SK-N-SH (cell line): Measurements from ENCODE around the gene TFCP2L1. TPM values are rescaled to one million over a fixed set of nuclear protein-coding genes. Genes with fewer than 3 reads are reported as not detected.

Experiments used
- CTCF ChIA-PET: fragments of 300-600, 350-600 bp; formaldehyde crosslinking; extraction: SDS; loops from one replicate; lab custom pipeline; 2021; lab: Yijun Ruan, JAX
- POLR2A ChIA-PET: fragments of 350-600 bp; sonication (Branson Sonifier 250); formaldehyde crosslinking; extraction: SDS; loops from one replicate; lab custom pipeline; 2020; ENCODE audit warnings: antibody characterized with exemption, inconsistent platforms; lab: Yijun Ruan, JAX
- DNase-seq: peaks from one replicate; pipeline ENCODE4 v3.0.0; 2012
- H2AFZ ChIP-seq: fragments of 200-600 bp; sonication (generic); 2 replicates; pipeline ENCODE4 v1.8.1; 2016; ENCODE audit warnings: antibody characterized with exemption, mild to moderate bottlenecking, low read depth
- H3F3A ChIP-seq: fragments of 200-600 bp; sonication (generic); replicated peaks from 2 replicates; pipeline ENCODE3; 2016; ENCODE audit warnings: antibody characterized with exemption, mild to moderate bottlenecking; ENCODE audit not compliant: insufficient read depth
- H3K27ac ChIP-seq, 2 experiments: fragments of 200-500 bp in 1 of 2; fragments of 200-600 bp in 1 of 2; sonication (Bioruptor generic) in 1 of 2; sonication (generic), shearing (Covaris generic) in 1 of 2; 2 replicates each; pipeline versions ENCODE4 v1.5.1 to v1.6.1; 2014 to 2016; ENCODE audit warnings: low read depth in 2 of 2, inconsistent platforms in 1 of 2, low read length in 1 of 2, mild to moderate bottlenecking in 1 of 2, mixed read lengths in 1 of 2
- H3K27me3 ChIP-seq: fragments of 200-600 bp; sonication (generic), shearing (Covaris generic); 2 replicates; pipeline ENCODE4 v1.6.1; 2016; ENCODE audit warnings: mixed run types; ENCODE audit not compliant: insufficient read depth
- H3K36me3 ChIP-seq, 2 experiments: fragments of 200-500 bp in 1 of 2; fragments of 200-600 bp in 1 of 2; sonication (Bioruptor generic) in 1 of 2; sonication (generic) in 1 of 2; replicated peaks in 1 of 2; 2 replicates each; pipeline versions ENCODE3 to v1.5.1; 2014 to 2016; ENCODE audit warnings: low read length in 1 of 2, mild to moderate bottlenecking in 1 of 2; ENCODE audit not compliant: insufficient read depth in 2 of 2, control insufficient read depth in 1 of 2
- H3K4me1 ChIP-seq, 2 experiments: fragments of 200-500 bp in 1 of 2; fragments of 200-600 bp in 1 of 2; sonication (Bioruptor generic) in 1 of 2; sonication (generic), shearing (Covaris generic) in 1 of 2; 2 replicates each; pipeline versions ENCODE4 v1.5.1 to v1.6.1; 2014 to 2016; ENCODE audit warnings: low read depth in 1 of 2, low read length in 1 of 2, mixed run types in 1 of 2; ENCODE audit not compliant: insufficient read depth in 2 of 2, control insufficient read depth in 1 of 2
- H3K4me2 ChIP-seq: fragments of 200-600 bp; sonication (generic), shearing (Covaris generic); 2 replicates; pipeline ENCODE4 v1.6.1; 2017; ENCODE audit warnings: mixed run types
- H3K4me3 ChIP-seq, 2 experiments: fragments of 200-500 bp in 1 of 2; fragments of 200-600 bp in 1 of 2; sonication (Bioruptor generic) in 1 of 2; sonication (generic), shearing (Covaris generic) in 1 of 2; 2 replicates each; pipeline versions ENCODE4 v1.5.1 to v1.8.1; 2014 to 2016; ENCODE audit warnings: low read depth in 2 of 2, inconsistent platforms in 1 of 2, low read length in 1 of 2, mild to moderate bottlenecking in 1 of 2, mixed read lengths in 1 of 2, moderate library complexity in 1 of 2
- H3K79me2 ChIP-seq: fragments of 200-600 bp; sonication (generic); 2 replicates; pipeline ENCODE4 v1.8.1; 2017; ENCODE audit warnings: mild to moderate bottlenecking; ENCODE audit not compliant: insufficient read depth
- H3K9ac ChIP-seq: fragments of 200-600 bp; sonication (generic); 2 replicates; pipeline ENCODE4 v1.6.1; 2017; ENCODE audit warnings: mixed run types
- H3K9me2 ChIP-seq: fragments of 200-600 bp; sonication (generic); 2 replicates; pipeline ENCODE4 v1.6.1; 2017; ENCODE audit warnings: mixed run types
- H3K9me3 ChIP-seq: fragments of 200-600 bp; sonication (generic); 2 replicates; pipeline ENCODE4 v1.6.1; 2017; ENCODE audit warnings: mixed run types, mild to moderate bottlenecking, moderate library complexity
- H4K20me1 ChIP-seq: fragments of 200-600 bp; sonication (generic); 2 replicates; pipeline ENCODE4 v1.6.1; 2017; ENCODE audit warnings: mild to moderate bottlenecking, mixed run types; ENCODE audit not compliant: insufficient read depth
- CHD2 ChIP-seq: fragments of 150-350 bp; IDR thresholded peaks from 2 replicates; pipeline ENCODE4 v1.6.1; 2018; ENCODE audit warnings: low read length; ENCODE audit not compliant: partially characterized antibody
- ELF1 ChIP-seq: IDR thresholded peaks from 2 replicates; pipeline ENCODE4 v1.4.0; 2012
- EP300 ChIP-seq, 2 experiments: IDR thresholded peaks; 2 replicates each; pipeline versions ENCODE4 v1.4.0 to v1.6.1; 2012; ENCODE audit warnings: borderline replicate concordance in 1 of 2, low read depth in 1 of 2, low read length in 1 of 2
- EZH2phosphoT487 ChIP-seq: fragments of 200-600 bp; sonication (generic); IDR thresholded peaks from 2 replicates; pipeline ENCODE4 v1.6.1; 2017; ENCODE audit warnings: low read depth, mixed run types, mild to moderate bottlenecking, antibody characterized with exemption, moderate library complexity, borderline replicate concordance
- FOXM1 ChIP-seq: IDR thresholded peaks from 2 replicates; pipeline ENCODE4 v1.4.0; 2012; ENCODE audit warnings: low read depth, mild to moderate bottlenecking
- GABPA ChIP-seq: IDR thresholded peaks from 2 replicates; pipeline ENCODE4 v1.4.0; 2012; ENCODE audit warnings: low read depth, mild to moderate bottlenecking
- IRF3 ChIP-seq: fragments of 150-350 bp; IDR thresholded peaks from 2 replicates; pipeline ENCODE4 v1.6.1; 2016; ENCODE audit warnings: mild to moderate bottlenecking, low read depth, low read length
- MAX ChIP-seq: IDR thresholded peaks from 2 replicates; pipeline ENCODE4 v1.4.0; 2012; ENCODE audit warnings: low read depth
- NFIC ChIP-seq: IDR thresholded peaks from 2 replicates; pipeline ENCODE4 v1.4.0; 2012; ENCODE audit warnings: borderline replicate concordance
- POLR2AphosphoS5 ChIP-seq: IDR thresholded peaks from 2 replicates; pipeline ENCODE4 v1.6.1; 2012; ENCODE audit warnings: low read depth, low read length
- RAD21 ChIP-seq: IDR thresholded peaks from 2 replicates; pipeline ENCODE4 v1.6.1; 2012; ENCODE audit warnings: mild to moderate bottlenecking, low read length
- REST ChIP-seq: IDR thresholded peaks from 2 replicates; pipeline ENCODE4 v1.6.1; 2012; ENCODE audit warnings: mild to moderate bottlenecking, low read depth, low read length, moderate library complexity
- TEAD4 ChIP-seq: IDR thresholded peaks from 2 replicates; pipeline ENCODE4 v1.4.0; 2012; ENCODE audit warnings: mild to moderate bottlenecking, borderline replicate concordance; ENCODE audit not compliant: insufficient read depth
- USF1 ChIP-seq: IDR thresholded peaks from 2 replicates; pipeline ENCODE4 v1.4.0; 2012; ENCODE audit warnings: low read depth, borderline replicate concordance
- USF2 ChIP-seq: fragments of 150-350 bp; IDR thresholded peaks from 2 replicates; pipeline ENCODE4 v1.6.1; 2017; ENCODE audit warnings: antibody characterized with exemption, low read length, low read depth, borderline replicate concordance
- YY1 ChIP-seq: IDR thresholded peaks from 2 replicates; pipeline ENCODE4 v1.4.0; 2012; ENCODE audit warnings: low read depth, mild to moderate bottlenecking
- ZBTB33 ChIP-seq: IDR thresholded peaks from 2 replicates; pipeline ENCODE4 v1.4.0; 2012; ENCODE audit warnings: low read depth, borderline replicate concordance
- WGBS: methylation state at CpG from one replicate; pipeline ENCODE4 v1.1.6; 2017; ENCODE audit warnings: low lambda C conversion rate; 5-methylcytosine and 5-hydroxymethylcytosine counted together
- polyA plus RNA-seq, 3 experiments: library from polyadenylated mRNA; depleted of rRNA; stranded (reverse); fragments of >200 nt; gene quantifications; 2 replicates each; pipeline ENCODE4 v1.2.3, GENCODE V29; 2012

TFCP2L1 gene
- polyA plus RNA-seq, 1 of the 3 experiments (the other 2 are of a cell fraction): not detected

- TF ChIP-seq REST (no peak), GABPA (no peak), ZBTB33 (no peak), ELF1 (no peak)
These were observed 18.4 kb downstream of the TFCP2L1 start (continued) for GRCh38 chr2:121266543-121267106.

- H2AFZ ChIP-seq: no peak overlapping the region
- H3F3A ChIP-seq: no peaks in the 10 kb centered on the region
- H3K4me2 ChIP-seq: no peak overlapping the region
- no peak overlapping the region for H3K9ac ChIP-seq
- no peaks in the 10 kb centered on the region for H3K9me2 ChIP-seq
- H3K36me3 ChIP-seq: no peaks in the 10 kb centered on the region
- no peaks in the 10 kb centered on the region for H3K9me3 ChIP-seq
- no peaks in the 10 kb centered on the region for H3K79me2 ChIP-seq
- no peaks in the 10 kb centered on the region for H4K20me1 ChIP-seq
- no peaks in the 10 kb centered on the region for H3K27me3 ChIP-seq
- TF ChIP-seq NFIC (no peak), MAX (no peak), YY1 (no peak), EP300 (IDR thresholded peaks at IDR 0.05; ENCODE audit: borderline replicate concordance in 1 of 2, low read depth in 1 of 2, low read length in 1 of 2) (no peak), USF1 (no peak), IRF3 (no peak), EZH2phosphoT487 (no peak), RAD21 (no peak), POLR2AphosphoS5 (no peak), FOXM1 (no peak), TEAD4 (no peak), USF2 (no peak), ELF1 (no peak), CHD2 (no peak)
- TF ChIP-seq, all 33 proteins: peak for 0
- 28% methylated on average over 4 of the region's 9 CpGs for WGBS
- Histone ChIP-seq H3K4me1 (peaks cover 0 to 12% of the 10 kb centered on the region in 2 experiments; a peak in 1 of 4 replicates), H3K27ac (no peak overlapping the region), H3K4me3 (no peak overlapping the region)
- POLR2A ChIA-PET: no interaction called here
- CTCF ChIA-PET: interaction anchor here (0.7 kb wide), 1 partner anchor 126 kb away, joined by 3 read pairs; no protein-coding TSS in a partner anchor
- DNase-seq: no peak
These were observed 20.8 kb downstream of the TFCP2L1 start for GRCh38 chr2:121263996-121264715.
